Measurements from ENCODE around the gene CHP2.

Gene CHP2

GRCh38 chr16:23785842-23786241, 31.0 kb downstream of the CHP2 start:
- TF ChIP-seq, protein P1, sequence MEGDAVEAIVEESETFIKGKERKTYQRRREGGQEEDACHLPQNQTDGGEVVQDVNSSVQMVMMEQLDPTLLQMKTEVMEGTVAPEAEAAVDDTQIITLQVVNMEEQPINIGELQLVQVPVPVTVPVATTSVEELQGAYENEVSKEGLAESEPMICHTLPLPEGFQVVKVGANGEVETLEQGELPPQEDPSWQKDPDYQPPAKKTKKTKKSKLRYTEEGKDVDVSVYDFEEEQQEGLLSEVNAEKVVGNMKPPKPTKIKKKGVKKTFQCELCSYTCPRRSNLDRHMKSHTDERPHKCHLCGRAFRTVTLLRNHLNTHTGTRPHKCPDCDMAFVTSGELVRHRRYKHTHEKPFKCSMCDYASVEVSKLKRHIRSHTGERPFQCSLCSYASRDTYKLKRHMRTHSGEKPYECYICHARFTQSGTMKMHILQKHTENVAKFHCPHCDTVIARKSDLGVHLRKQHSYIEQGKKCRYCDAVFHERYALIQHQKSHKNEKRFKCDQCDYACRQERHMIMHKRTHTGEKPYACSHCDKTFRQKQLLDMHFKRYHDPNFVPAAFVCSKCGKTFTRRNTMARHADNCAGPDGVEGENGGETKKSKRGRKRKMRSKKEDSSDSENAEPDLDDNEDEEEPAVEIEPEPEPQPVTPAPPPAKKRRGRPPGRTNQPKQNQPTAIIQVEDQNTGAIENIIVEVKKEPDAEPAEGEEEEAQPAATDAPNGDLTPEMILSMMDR (IDR thresholded peaks at IDR 0.05; ENCODE audit: low read depth, low read length, missing control alignments), result no peak
- DNase-seq (ENCODE audit: low read depth), result no peak
- no peak overlapping the region for H3K4me3 ChIP-seq (ENCODE audit: low read depth, low read length)

- TF ChIP-seq, protein P1 (IDR thresholded peaks at IDR 0.05; ENCODE audit: low read depth, low read length, missing control alignments), result no peak
- no peak overlapping the region for H3K4me3 ChIP-seq (ENCODE audit: low read depth, low read length)
- no peak for DNase-seq (ENCODE audit: low read depth)
Measured at GRCh38 chr16:23786964-23787561, 32.2 kb downstream of the CHP2 start.

DNA sequence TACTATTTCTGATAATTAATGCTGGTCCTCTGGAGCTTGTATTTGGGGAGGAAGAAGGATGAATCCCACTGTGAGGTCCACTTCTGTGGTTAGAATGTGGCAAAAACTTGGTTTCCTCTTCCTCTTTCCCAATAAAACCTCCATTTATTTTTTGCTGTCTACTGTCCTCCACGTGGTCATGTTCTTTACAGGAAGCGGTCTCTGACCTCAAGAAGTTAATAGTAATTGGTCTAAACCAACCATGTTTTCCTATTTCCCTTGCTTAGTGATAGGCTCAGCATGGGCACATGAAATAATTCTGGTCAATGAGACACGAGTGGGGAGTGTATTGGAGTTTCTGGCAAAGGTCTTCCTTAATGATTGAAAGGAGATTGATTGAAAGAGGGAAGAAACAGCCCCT, 33.9 kb downstream of the CHP2 start:
- DNase-seq (ENCODE audit: low read depth), result no peak
- TF ChIP-seq, protein P1 (IDR thresholded peaks at IDR 0.05; ENCODE audit: low read depth, low read length, missing control alignments), result no peak

GRCh38 chr16:23795378-23795777, 40.6 kb downstream of the CHP2 start:
- DNase-seq (ENCODE audit: low read depth), result no peak
- TF ChIP-seq, protein P1 (IDR thresholded peaks at IDR 0.05; ENCODE audit: low read depth, low read length, missing control alignments), result no peak
- no peak overlapping the region for H3K4me3 ChIP-seq (ENCODE audit: low read depth, low read length)

More for the DNA sequence above, 33.9 kb downstream of the CHP2 start:
- H3K4me3 ChIP-seq (ENCODE audit: low read depth, low read length), result no peak overlapping the region

- no peak for DNase-seq (ENCODE audit: low read depth)
- no peak overlapping the region for H3K4me3 ChIP-seq (ENCODE audit: low read depth, low read length)
- TF ChIP-seq, protein P1 (IDR thresholded peaks at IDR 0.05; ENCODE audit: low read depth, low read length, missing control alignments), result no peak
Measured at GRCh38 chr16:23796941-23797340, 42.1 kb downstream of the CHP2 start.

- no peak for DNase-seq (ENCODE audit: low read depth)
- H3K4me3 ChIP-seq (ENCODE audit: low read depth, low read length), result no peak overlapping the region
- TF ChIP-seq, protein P1 (IDR thresholded peaks at IDR 0.05; ENCODE audit: low read depth, low read length, missing control alignments), result peak; percentile 84
Measured at GRCh38 chr16:23801378-23801777, 46.6 kb downstream of the CHP2 start.

DNA sequence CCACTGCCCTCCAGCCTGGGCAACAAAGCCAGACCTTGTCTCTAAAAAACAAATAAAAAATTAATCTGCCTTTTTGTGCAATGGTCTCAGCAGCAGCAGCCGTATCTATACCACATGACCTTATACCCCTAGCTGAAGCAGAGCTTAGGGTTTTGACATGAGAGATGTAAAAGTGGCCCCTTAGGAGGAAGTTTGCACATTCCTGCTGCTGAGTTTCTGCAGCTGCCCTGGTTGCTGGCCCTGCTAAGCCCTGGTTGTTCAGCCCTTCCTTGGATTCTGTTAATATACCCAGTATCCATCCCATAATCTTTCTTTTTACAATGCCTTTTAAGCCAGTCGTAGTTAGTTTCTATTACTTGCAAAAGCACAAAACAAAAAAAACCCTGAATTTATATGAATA, 48.0 kb downstream of the CHP2 start:
- TF ChIP-seq, protein P1 (IDR thresholded peaks at IDR 0.05; ENCODE audit: low read depth, low read length, missing control alignments), result no peak
- no peak for DNase-seq (ENCODE audit: low read depth)
- H3K4me3 ChIP-seq (ENCODE audit: low read depth, low read length), result no peak overlapping the region
